Memory B cell (primary cell): ENCODE measurements around the gene DNAJC5G.

Source experiments
- ATAC-seq: fragments of 150-1000 bp; cut with Tn5 transposase; 2 replicates; pipeline ENCODE4 v1.10.0; 2021; ENCODE audit warnings: low read depth, mild to moderate bottlenecking, moderate library complexity
- DNase-seq, 2 donors: peaks; one replicate each; pipeline ENCODE4 v3.0.0; 2022; ENCODE audit warnings: low spot score in 2 of 2
- H3K27ac Mint-ChIP-seq: one replicate; pipeline ENCODE4 v1.8.0; 2022; ENCODE audit warnings: mild to moderate bottlenecking, moderate library complexity, mixed read lengths
- H3K27me3 Mint-ChIP-seq: one replicate; pipeline ENCODE4 v1.8.0; 2022; ENCODE audit warnings: mixed read lengths
- H3K36me3 Mint-ChIP-seq: one replicate; pipeline ENCODE4 v1.8.0; 2022; ENCODE audit warnings: mild to moderate bottlenecking, mixed read lengths
- H3K4me1 Mint-ChIP-seq: one replicate; pipeline ENCODE4 v1.8.0; 2022; ENCODE audit warnings: mixed read lengths
- H3K4me3 Mint-ChIP-seq: one replicate; pipeline ENCODE4 v1.8.0; 2022; ENCODE audit warnings: mild to moderate bottlenecking, moderate library complexity, mixed read lengths
- H3K9me3 Mint-ChIP-seq: one replicate; pipeline ENCODE4 v1.8.0; 2022; ENCODE audit warnings: mixed read lengths

Gene DNAJC5G, protein sequence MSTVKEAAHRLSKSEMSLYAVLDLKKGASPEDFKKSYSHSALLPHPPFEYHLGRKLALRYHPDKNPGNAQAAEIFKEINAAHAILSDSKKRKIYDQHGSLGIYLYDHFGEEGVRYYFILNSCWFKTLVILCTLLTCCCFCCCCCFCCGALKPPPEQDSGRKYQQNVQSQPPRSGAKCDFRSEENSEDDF

DNA sequence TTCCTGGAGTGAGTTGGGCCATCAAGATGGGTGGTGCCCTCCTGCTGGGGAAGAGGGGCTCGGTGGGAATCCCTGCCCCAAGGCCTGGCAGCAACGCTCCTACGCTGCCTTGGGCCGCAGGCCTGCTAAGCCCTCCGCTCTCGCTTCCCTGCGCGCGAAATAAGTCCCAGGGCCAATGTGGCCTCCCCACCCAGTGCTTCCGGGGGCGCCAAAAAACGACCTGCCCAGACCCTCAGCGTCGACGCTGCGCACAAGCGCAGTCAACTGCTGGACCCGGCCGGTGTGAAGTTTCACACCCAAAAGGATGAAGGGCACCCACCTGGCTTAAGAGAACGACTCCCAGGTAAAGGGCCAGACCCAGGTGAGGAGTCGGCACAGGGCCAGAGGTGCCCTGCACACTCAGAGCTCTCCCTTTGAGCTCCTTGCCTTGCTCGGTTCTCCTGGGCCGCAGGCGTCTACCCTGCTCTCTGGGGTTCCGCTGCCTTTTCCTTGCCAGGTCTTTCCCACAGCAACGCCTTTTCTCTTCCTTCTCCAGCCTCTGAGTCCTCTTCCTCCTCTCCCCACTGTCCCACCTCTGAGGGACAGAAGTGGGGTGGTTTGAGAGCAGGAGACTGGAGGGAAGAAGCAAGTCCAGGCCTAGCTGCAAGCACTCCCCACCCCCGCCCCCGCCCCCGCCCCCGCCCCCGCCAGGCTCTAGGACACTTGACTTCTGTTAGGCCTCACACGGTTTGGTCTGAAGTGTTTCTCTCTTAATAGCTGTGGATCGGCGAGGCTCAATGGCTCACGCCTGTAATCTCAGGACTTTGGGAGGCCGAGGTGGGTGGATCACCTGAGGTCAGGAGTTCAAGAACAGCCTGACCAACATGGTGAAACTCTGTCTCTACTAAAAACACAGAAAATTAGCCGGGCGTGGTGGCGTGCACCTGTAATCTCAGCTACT, at the start of gene DNAJC5G:
TSS of gene DNAJC5G (plus strand) at position 223 of the 940 bp plus-strand sequence. CDS start 1,296 bp downstream, outside the sequence.
- DNase-seq = no peak
- Mint-ChIP-seq H3K27ac (no peak within 1 kb of the TSS), H3K27me3 (peaks cover 16% of the 10 kb centered on the region), H3K4me3 (no peak within 1 kb of the TSS), H3K36me3 (no peaks in the 10 kb centered on the region), H3K4me1 (peaks cover 4% of the 10 kb centered on the region), H3K9me3 (no peaks in the 10 kb centered on the region)
- no peak for ATAC-seq

DNA sequence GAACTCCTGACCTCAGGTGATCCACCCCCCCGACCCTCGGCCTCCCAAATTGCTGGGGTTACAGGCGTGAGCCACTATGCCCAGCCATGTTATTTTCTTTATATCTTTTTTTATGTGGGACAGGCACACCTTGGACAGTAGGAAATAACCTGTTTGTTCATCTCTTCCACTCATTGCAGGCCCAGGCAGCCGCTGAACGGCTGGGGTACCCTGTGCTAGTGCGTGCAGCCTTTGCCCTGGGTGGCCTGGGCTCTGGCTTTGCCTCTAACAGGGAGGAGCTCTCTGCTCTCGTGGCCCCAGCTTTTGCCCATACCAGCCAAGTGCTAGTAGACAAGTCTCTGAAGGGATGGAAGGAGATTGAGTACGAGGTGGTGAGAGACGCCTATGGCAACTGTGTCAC, 49.7 kb upstream of the DNAJC5G start:
- no peak overlapping the region for H3K27ac Mint-ChIP-seq
- no peak overlapping the region for H3K4me3 Mint-ChIP-seq
- no peaks in the 10 kb centered on the region for H3K4me1 Mint-ChIP-seq
- no peak for ATAC-seq
- H3K9me3 Mint-ChIP-seq = no peaks in the 10 kb centered on the region
- DNase-seq = no peak
- peaks cover 38% of the 10 kb centered on the region for H3K36me3 Mint-ChIP-seq
- no peaks in the 10 kb centered on the region for H3K27me3 Mint-ChIP-seq

DNA sequence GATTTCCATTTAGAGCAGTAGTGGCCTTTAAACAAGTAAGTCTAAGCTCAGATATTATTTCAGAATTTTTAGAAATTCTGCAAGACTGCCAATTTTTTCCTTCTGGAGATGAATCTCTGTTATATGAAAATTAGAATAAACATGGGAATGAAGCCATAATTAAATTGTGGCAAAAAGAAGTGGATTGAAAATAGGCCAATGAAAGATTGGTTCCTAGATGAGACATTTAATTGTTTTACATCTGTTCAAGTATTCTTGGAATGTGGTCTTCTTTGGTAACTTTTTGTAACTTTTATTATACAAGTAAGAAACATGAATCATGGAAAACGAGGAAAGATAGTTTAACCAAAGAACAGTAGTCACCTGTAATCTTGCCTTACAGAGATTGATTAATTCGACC, 47.7 kb upstream of the DNAJC5G start:
- Mint-ChIP-seq H3K4me3 (no peak overlapping the region), H3K27me3 (no peaks in the 10 kb centered on the region), H3K36me3 (peaks cover 39% of the 10 kb centered on the region), H3K4me1 (no peaks in the 10 kb centered on the region), H3K27ac (no peak overlapping the region), H3K9me3 (no peaks in the 10 kb centered on the region)
- no peak for DNase-seq
- ATAC-seq = no peak

DNA sequence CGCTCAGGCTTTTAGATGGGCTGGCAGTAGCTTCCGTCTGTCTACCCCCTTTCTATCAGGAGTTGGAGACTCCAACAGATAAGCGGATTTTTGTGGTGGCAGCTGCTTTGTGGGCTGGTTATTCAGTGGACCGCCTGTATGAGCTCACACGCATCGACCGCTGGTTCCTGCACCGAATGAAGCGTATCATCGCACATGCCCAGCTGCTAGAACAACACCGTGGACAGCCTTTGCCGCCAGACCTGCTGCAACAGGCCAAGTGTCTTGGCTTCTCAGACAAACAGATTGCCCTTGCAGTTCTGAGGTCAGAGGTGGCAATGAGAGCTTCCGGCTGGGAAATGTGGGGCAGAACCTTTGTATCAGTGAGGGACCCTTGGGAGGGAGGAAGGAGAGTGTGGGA, 43.3 kb upstream of the DNAJC5G start:
- H3K27me3 Mint-ChIP-seq = no peaks in the 10 kb centered on the region
- H3K4me3 Mint-ChIP-seq = no peak overlapping the region
- DNase-seq (no peak), ATAC-seq (no peak)
- peaks cover 38% of the 10 kb centered on the region for H3K36me3 Mint-ChIP-seq
- no peak overlapping the region for H3K27ac Mint-ChIP-seq
- no peaks in the 10 kb centered on the region for H3K4me1 Mint-ChIP-seq
- H3K9me3 Mint-ChIP-seq = no peaks in the 10 kb centered on the region

DNA sequence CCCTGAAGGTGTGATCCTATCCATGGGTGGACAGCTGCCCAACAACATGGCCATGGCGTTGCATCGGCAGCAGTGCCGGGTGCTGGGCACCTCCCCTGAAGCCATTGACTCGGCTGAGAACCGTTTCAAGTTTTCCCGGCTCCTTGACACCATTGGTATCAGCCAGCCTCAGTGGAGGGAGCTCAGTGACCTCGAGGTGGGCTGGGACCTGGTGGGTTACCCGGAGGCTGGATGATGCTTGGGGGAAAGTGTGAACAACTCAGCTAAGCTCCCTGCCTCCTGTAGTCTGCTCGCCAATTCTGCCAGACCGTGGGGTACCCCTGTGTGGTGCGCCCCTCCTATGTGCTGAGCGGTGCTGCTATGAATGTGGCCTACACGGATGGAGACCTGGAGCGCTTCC, 41.9 kb upstream of the DNAJC5G start:
- Mint-ChIP-seq H3K36me3 (peaks cover 40% of the 10 kb centered on the region), H3K27me3 (no peaks in the 10 kb centered on the region), H3K27ac (no peak overlapping the region), H3K4me1 (no peaks in the 10 kb centered on the region), H3K4me3 (no peak overlapping the region), H3K9me3 (no peaks in the 10 kb centered on the region)
- ATAC-seq (no peak), DNase-seq (no peak)

DNA sequence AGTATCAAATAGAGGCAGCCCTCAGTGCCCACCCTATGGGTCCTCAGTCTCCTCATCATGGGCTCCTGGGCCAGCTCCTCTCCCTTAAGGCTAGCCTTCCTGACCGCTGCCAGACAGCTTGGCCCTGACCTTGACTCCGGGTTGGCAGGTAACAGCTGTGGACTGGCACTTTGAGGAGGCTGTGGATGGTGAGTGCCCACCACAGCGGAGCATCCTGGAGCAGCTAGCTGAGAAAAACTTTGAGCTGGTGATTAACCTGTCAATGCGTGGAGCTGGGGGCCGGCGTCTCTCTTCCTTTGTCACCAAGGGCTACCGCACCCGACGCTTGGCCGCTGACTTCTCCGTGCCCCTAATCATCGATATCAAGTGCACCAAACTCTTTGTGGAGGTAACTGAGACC, 39.1 kb upstream of the DNAJC5G start:
- H3K27ac Mint-ChIP-seq = no peak overlapping the region
- peaks cover 47% of the 10 kb centered on the region for H3K36me3 Mint-ChIP-seq
- no peaks in the 10 kb centered on the region for H3K4me1 Mint-ChIP-seq
- DNase-seq (no peak), ATAC-seq (no peak)
- no peak overlapping the region for H3K4me3 Mint-ChIP-seq
- no peaks in the 10 kb centered on the region for H3K9me3 Mint-ChIP-seq
- H3K27me3 Mint-ChIP-seq = no peaks in the 10 kb centered on the region

DNA sequence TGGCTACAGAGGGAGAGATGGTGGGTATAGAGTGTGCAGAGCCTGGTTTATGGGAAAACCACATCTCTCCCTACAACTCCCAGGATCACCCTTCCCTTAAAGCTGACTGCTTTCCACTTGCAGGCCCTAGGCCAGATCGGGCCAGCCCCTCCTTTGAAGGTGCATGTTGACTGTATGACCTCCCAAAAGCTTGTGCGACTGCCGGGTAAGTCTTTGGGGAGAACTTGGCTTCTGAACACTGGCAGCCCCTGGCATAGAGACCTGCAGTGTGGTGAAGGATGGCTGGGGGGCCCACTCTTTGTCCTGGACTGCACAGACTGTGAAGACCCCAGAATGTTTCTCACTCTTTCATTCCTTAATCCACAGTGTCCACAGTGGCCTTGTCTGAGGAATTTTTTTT, 38.6 kb upstream of the DNAJC5G start:
- H3K27ac Mint-ChIP-seq = no peak overlapping the region
- no peaks in the 10 kb centered on the region for H3K9me3 Mint-ChIP-seq
- peaks cover 44% of the 10 kb centered on the region for H3K36me3 Mint-ChIP-seq
- no peaks in the 10 kb centered on the region for H3K27me3 Mint-ChIP-seq
- H3K4me1 Mint-ChIP-seq = no peaks in the 10 kb centered on the region
- DNase-seq = no peak
- no peak for ATAC-seq
- H3K4me3 Mint-ChIP-seq = no peak overlapping the region

DNA sequence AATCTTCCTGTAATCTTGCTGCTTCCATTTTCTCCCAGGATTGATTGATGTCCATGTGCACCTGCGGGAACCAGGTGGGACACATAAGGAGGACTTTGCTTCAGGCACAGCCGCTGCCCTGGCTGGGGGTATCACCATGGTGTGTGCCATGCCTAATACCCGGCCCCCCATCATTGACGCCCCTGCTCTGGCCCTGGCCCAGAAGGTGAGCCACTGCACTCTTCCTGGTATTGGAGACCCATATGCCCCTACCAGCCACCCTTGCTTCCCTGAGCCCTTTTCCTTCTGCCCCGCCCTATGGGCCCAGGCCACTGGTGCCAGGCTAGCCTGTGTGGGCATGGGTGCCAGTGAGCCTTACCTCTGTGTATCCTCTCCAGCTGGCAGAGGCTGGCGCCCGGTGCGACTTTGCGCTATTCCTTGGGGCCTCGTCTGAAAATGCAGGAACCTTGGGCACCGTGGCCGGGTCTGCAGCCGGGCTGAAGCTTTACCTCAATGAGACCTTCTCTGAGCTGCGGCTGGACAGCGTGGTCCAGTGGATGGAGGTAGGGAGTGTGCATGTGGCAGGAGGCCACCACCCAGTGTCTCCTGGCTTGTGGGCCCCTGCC, 37.8 kb upstream of the DNAJC5G start:
- Mint-ChIP-seq H3K27ac (no peak overlapping the region), H3K27me3 (no peaks in the 10 kb centered on the region)
- no peak for DNase-seq

DNA sequence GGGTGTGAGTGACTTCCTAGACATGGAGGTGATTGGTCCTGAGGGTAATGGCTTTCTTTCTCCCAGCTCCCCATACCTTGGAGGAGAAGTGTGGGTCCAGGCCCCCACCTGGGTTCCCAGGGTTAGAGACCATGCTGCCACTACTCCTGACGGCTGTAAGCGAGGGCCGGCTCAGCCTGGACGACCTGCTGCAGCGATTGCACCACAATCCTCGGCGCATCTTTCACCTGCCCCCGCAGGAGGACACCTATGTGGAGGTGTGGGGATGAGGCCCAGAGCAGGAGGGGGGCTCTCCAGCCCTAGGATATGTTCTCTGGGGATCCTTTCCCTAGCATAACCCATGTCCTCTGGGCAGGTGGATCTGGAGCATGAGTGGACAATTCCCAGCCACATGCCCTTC, 36.3 kb upstream of the DNAJC5G start:
- ATAC-seq = no peak
- peaks cover 38% of the 10 kb centered on the region for H3K36me3 Mint-ChIP-seq
- no peak overlapping the region for H3K4me3 Mint-ChIP-seq
- H3K9me3 Mint-ChIP-seq = no peaks in the 10 kb centered on the region
- H3K27me3 Mint-ChIP-seq = no peaks in the 10 kb centered on the region
- no peaks in the 10 kb centered on the region for H3K4me1 Mint-ChIP-seq
- H3K27ac Mint-ChIP-seq = no peak overlapping the region
- no peak for DNase-seq

More for the DNA sequence above, 37.8 kb upstream of the DNAJC5G start:
- peaks cover 39% of the 10 kb centered on the region for H3K36me3 Mint-ChIP-seq
- no peak for ATAC-seq
- H3K4me3 Mint-ChIP-seq = no peak overlapping the region
- H3K9me3 Mint-ChIP-seq = no peaks in the 10 kb centered on the region
- no peaks in the 10 kb centered on the region for H3K4me1 Mint-ChIP-seq

DNA sequence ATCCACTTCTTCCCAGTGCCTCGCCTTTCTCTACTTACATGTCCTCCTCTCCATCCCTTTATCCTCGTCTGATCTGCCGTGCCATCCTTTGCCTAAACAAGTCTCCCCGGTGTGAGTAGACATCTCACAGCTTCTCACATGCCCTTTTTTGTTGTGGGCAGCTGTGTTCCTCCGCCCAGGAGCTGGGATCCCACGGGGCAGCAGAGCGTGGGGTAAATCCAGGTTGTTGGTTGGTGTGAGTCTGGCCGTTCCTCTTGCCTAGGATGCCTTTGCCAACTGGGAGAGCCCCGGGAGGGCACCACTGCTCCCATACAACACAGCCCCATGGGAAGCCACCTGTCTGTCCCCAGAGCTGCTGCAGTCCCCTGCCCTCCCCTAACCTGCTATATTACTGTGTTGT, 34.8 kb upstream of the DNAJC5G start:
- Mint-ChIP-seq H3K36me3 (peaks cover 32% of the 10 kb centered on the region), H3K9me3 (no peaks in the 10 kb centered on the region), H3K27ac (no peak overlapping the region), H3K27me3 (no peaks in the 10 kb centered on the region), H3K4me1 (no peaks in the 10 kb centered on the region), H3K4me3 (no peak overlapping the region)
- no peak for ATAC-seq
- DNase-seq = no peak

DNA sequence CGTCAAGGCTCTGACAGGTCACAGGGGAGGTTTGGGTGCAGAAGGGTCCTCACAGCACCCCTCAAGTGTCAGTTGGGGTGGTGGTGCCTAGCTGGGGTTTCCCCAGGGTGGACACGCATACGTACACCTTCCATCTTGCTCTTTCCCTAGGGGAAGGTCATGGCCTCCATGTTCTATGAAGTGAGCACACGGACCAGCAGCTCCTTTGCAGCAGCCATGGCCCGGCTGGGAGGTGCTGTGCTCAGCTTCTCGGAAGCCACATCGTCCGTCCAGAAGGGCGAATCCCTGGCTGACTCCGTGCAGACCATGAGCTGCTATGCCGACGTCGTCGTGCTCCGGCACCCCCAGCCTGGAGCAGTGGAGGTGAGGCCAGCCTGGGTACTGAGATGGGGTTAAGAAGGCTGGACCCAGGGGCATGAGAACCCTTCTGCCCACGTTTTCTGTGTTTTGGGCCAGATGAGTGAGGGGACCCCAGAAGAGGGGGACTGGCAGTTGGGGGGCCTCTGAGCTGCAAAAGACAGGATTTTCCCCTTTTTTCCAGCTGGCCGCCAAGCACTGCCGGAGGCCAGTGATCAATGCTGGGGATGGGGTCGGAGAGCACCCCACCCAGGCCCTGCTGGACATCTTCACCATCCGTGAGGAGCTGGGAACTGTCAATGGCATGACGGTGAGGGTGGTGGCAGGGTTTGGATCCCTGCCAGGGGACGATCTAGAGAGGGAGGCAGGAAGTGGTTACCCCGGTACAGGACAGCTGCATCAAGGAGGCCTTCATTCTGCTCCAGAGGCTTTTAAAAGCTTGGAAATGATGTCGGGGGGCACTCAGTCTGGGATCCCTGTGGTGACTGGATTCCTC, 33.2 kb upstream of the DNAJC5G start:
- no peaks in the 10 kb centered on the region for H3K27me3 Mint-ChIP-seq
- peaks cover 27% of the 10 kb centered on the region for H3K36me3 Mint-ChIP-seq
- no peak for DNase-seq
- no peaks in the 10 kb centered on the region for H3K4me1 Mint-ChIP-seq
- H3K9me3 Mint-ChIP-seq = no peaks in the 10 kb centered on the region
- no peak overlapping the region for H3K4me3 Mint-ChIP-seq
- H3K27ac Mint-ChIP-seq = no peak overlapping the region
- no peak for ATAC-seq

DNA sequence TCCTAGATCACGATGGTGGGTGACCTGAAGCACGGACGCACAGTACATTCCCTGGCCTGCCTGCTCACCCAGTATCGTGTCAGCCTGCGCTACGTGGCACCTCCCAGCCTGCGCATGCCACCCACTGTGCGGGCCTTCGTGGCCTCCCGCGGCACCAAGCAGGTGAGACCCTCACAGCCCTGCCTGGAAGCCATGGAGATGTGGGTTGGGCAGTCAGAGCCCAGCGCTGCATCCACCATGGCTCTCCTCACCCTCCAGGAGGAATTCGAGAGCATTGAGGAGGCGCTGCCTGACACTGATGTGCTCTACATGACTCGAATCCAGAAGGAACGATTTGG, 32.6 kb upstream of the DNAJC5G start:
- peaks cover 22% of the 10 kb centered on the region for H3K36me3 Mint-ChIP-seq

DNA sequence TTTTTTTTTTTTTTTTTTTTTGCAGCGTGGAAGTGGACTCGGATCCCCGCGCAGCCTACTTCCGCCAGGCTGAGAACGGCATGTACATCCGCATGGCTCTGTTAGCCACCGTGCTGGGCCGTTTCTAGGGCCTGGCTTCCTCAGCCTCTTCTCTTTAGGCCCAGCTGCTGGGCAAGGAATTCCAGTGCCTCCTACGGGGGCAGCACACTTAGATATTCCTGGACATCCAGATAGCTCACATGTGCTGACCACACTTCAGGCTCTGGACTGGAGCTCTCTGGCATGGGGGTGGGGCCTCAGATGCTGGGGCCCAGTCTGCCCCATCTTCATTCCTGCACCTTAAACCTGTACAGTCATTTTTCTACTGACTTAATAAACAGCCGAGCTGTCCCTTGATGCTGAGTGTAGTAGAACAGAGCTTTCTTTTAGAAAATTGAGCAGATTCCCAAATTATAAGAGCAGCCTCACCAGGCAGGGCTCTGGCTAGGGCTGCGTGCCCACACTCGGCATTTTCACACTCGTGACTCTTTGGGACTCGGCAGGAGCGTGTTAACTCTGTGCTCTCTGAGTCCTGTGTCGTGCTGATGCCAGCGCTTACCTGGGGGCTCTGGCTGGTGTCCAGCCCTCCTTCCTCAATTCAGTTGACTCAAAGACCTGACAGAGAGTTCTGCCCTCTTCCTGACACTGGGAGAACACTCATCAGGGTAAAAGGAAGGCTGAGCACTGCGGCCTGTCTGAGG, 31.7 kb upstream of the DNAJC5G start:
- Mint-ChIP-seq H3K27ac (no peak overlapping the region), H3K4me1 (no peaks in the 10 kb centered on the region), H3K9me3 (no peaks in the 10 kb centered on the region), H3K4me3 (no peak overlapping the region), H3K36me3 (peaks cover 21% of the 10 kb centered on the region), H3K27me3 (peaks cover 3% of the 10 kb centered on the region)
- ATAC-seq (no peak), DNase-seq (no peak)

More for the DNA sequence above, 32.6 kb upstream of the DNAJC5G start:
- no peak overlapping the region for H3K27ac Mint-ChIP-seq
- H3K4me3 Mint-ChIP-seq = no peak overlapping the region
- no peaks in the 10 kb centered on the region for H3K27me3 Mint-ChIP-seq
- H3K9me3 Mint-ChIP-seq = no peaks in the 10 kb centered on the region
- no peak for ATAC-seq
- DNase-seq = no peak
- no peaks in the 10 kb centered on the region for H3K4me1 Mint-ChIP-seq
